Right lobe of liver (tissue), 6 donors: ENCODE data around the gene CENPP. TPM values are rescaled to one million over a fixed set of nuclear protein-coding genes. Genes with fewer than 3 reads are reported as not detected.

Source experiments
- ATAC-seq, 4 donors: fragments of 200-7000 bp; cut with Tn5 transposase; one replicate each; pipeline ENCODE4 v1.9.1; 2020; ENCODE audit warnings: mild to moderate bottlenecking in 4 of 4, moderate library complexity in 4 of 4
- DNase-seq, 3 donors: peaks; one replicate each; pipeline ENCODE4 v3.0.0-alpha.2; 2020
- H3K27ac ChIP-seq, 3 donors: fragments of 200-600 bp; one replicate each; pipeline ENCODE4 v1.8.0; 2022
- H3K27me3 ChIP-seq, 2 donors: fragments of 200-600 bp; one replicate each; pipeline ENCODE4 v1.8.0; 2022
- H3K36me3 ChIP-seq, 4 donors: fragments of 200-600 bp; sonication (generic) in 1 of 4; one replicate each; pipeline versions ENCODE4 v1.5.1 to v1.8.0; 2017 to 2022; ENCODE audit warnings: control low read depth in 1 of 4
- H3K4me1 ChIP-seq, 4 donors: fragments of 200-600 bp; sonication (generic) in 1 of 4; one replicate each; pipeline versions ENCODE4 v1.5.1 to v1.8.0; 2017 to 2022; ENCODE audit warnings: control low read depth in 1 of 4
- H3K4me3 ChIP-seq, 3 donors: fragments of 200-600 bp; one replicate each; pipeline ENCODE4 v1.8.0; 2022
- H3K9me3 ChIP-seq, 4 donors: fragments of 200-600 bp; sonication (generic) in 1 of 4; one replicate each; pipeline versions ENCODE4 v1.5.1 to v1.8.0; 2017 to 2022; ENCODE audit warnings: control low read depth in 1 of 4
- CTCF ChIP-seq, 4 donors: fragments of 200-600 bp in 3 of 4; fragments of 450-650 bp in 1 of 4; IDR thresholded peaks; one replicate each; pipeline versions ENCODE4 v1.5.1 to v1.8.0; 2016 to 2022; ENCODE audit warnings: antibody characterized with exemption in 4 of 4, mild to moderate bottlenecking in 2 of 4
- POLR2A ChIP-seq: fragments of 450-650 bp; IDR thresholded peaks from one replicate; pipeline ENCODE4 v1.6.1; 2017; ENCODE audit warnings: antibody characterized with exemption, mild to moderate bottlenecking
- WGBS: methylation state at CpG from one replicate; pipeline ENCODE4 v1.1.6; 2018; ENCODE audit warnings: low coverage, low lambda C conversion rate; ENCODE audit not compliant: insufficient coverage; ENCODE audit errors: missing lambda C conversion rate; 5-methylcytosine and 5-hydroxymethylcytosine counted together
- intact Hi-C, 2 donors: fragments of 100-400 bp; cut with DNase I; formaldehyde crosslinking; loops; one replicate each; pipeline versions ENCODE4 v1.11.2 to v1.14.1; 2022
- total RNA-seq, 6 experiments: library from RNA; depleted of rRNA in 2 of 6; stranded (reverse); fragments of >200 nt in 2 of 6; fragmentation: NEBNext Ultra II Directional in 3 of 6; extraction: Animal tissue kit (Norgen Biotek cat#: 25700) in 3 of 6; gene quantifications; one replicate each; pipeline versions ENCODE4 v1.1.0 to v1.2.4, GENCODE V29; 2016 to 2023
- donor health status: DM: no; HTN: yes; CAD: no.
- donor health status: DM: no; HTN: no; CAD: no.
- donor health status: DM: no; HTN: no; CAD: no.
- donor health status: DM: no; HTN: yes; CAD: no.
- donor health status: DM: no; HTN: yes; CAD: no.

CENPP gene
- total RNA-seq, 6 experiments from 2014 or later = 1.0 to 3.7 (median 1.5) TPM

- no peak for TF ChIP-seq CTCF (IDR thresholded peaks at IDR 0.05)
- TF ChIP-seq POLR2A = no peak
- 65% methylated on average over 2 of the region's 2 CpGs for WGBS
- no peak for ATAC-seq
These were observed 52.1 kb downstream of the CENPP start for GRCh38 chr9:92377876-92378275.

GRCh38 chr9:92378865-92379560, 53.3 kb downstream of the CENPP start:
- DNase-seq = no peak
- Histone ChIP-seq H3K27me3 (no peaks in the 10 kb centered on the region), H3K27ac (no peak overlapping the region), H3K36me3 (no peaks in the 10 kb centered on the region), H3K9me3 (no peaks in the 10 kb centered on the region), H3K4me3 (no peak overlapping the region), H3K4me1 (no peaks in the 10 kb centered on the region)
- TF ChIP-seq CTCF (IDR thresholded peaks at IDR 0.05) = no peak
- TF ChIP-seq POLR2A = no peak
- ATAC-seq = no peak
- intact Hi-C loops = no loop called here
- WGBS = 83% methylated on average over 6 of the region's 7 CpGs

More at GRCh38 chr9:92377876-92378275, 52.1 kb downstream of the CENPP start:
- Histone ChIP-seq H3K9me3 (no peaks in the 10 kb centered on the region), H3K27me3 (no peaks in the 10 kb centered on the region), H3K4me3 (no peak overlapping the region), H3K4me1 (no peaks in the 10 kb centered on the region), H3K36me3 (no peaks in the 10 kb centered on the region), H3K27ac (no peak overlapping the region)
- intact Hi-C loops = no loop called here
- DNase-seq = no peak

GRCh38 chr9:92380603-92381002, 54.9 kb downstream of the CENPP start:
- no peaks in the 10 kb centered on the region for H3K27me3 ChIP-seq
- DNase-seq (no peak), ATAC-seq (no peak)
- H3K36me3 ChIP-seq = no peaks in the 10 kb centered on the region
- no peaks in the 10 kb centered on the region for H3K9me3 ChIP-seq
- no peak for TF ChIP-seq CTCF (IDR thresholded peaks at IDR 0.05)
- TF ChIP-seq POLR2A = no peak
- WGBS = 89% methylated on average over 2 of the region's 2 CpGs
- H3K27ac ChIP-seq = no peak overlapping the region
- no peak overlapping the region for H3K4me3 ChIP-seq
- intact Hi-C loops = no loop called here
- peaks cover 0 to 6% (median 0%) of the 10 kb centered on the region in 4 donors for H3K4me1 ChIP-seq

GRCh38 chr9:92381775-92382174, 56.0 kb downstream of the CENPP start:
- DNase-seq (no peak), ATAC-seq (no peak)
- Histone ChIP-seq H3K27ac (no peak overlapping the region), H3K36me3 (no peaks in the 10 kb centered on the region), H3K4me3 (no peak overlapping the region), H3K27me3 (no peaks in the 10 kb centered on the region), H3K9me3 (no peaks in the 10 kb centered on the region), H3K4me1 (peaks cover 0 to 6% (median 0%) of the 10 kb centered on the region in 4 donors)
- 87% methylated on average over 2 of the region's 2 CpGs for WGBS
- no peak for TF ChIP-seq CTCF (IDR thresholded peaks at IDR 0.05)
- TF ChIP-seq POLR2A = no peak
- intact Hi-C loops = no loop called here
